Activated CD8-positive, alpha-beta memory T cell treated with anti-CD3 and anti-CD28 coated beads, Interleukin-2, amount 50 U/mL, for 24 hours (primary cell): Measurements from ENCODE around the gene ARFIP2.

Source experiments
- DNase-seq: peaks from one replicate; pipeline ENCODE4 v3.0.0-alpha.2; 2020; ENCODE audit errors: extremely low read depth

ARFIP2 gene

GRCh38 chr11:6443269-6444003, 37.7 kb downstream of the ARFIP2 start:
- no peak for DNase-seq

- no peak for DNase-seq
These were observed 38.7 kb downstream of the ARFIP2 start for GRCh38 chr11:6442441-6442840.

- DNase-seq = no peak
These were observed 40.2 kb downstream of the ARFIP2 start, which contains the start of gene HPX for GRCh38 chr11:6440906-6441358. Gene HPX, minus strand, starts transcription at chr11:6440987. Its CDS starts 24 bp downstream, at chr11:6440963.

DNA sequence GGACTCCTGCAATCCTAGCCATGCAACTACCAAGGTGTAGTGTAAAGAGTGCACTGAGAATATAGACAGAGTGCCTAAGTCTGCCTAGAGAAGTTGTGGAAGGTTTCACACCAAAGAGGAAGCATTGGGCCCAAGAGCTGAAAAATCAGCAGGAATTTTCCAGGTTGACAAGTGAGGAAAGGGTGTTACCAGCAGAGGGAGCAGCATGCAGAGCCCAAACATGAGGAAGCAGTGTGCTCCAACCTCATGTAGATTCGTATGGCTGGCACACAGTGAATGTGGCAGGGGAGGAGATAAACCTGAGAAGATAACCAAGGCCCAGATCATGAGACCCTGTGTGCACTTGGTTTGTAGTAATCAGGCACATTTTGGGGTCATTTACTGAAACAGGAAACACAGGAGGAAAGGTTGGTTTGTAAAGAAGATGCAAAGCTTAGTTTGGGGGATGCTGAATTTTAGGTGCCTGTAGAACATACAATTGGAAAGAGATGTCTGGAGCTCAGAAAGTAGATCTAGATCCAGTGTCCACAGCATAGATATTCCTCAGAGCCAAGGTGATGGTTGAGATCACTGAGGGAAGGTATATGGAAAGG, 42.1 kb downstream of the ARFIP2 start:
- DNase-seq = no peak

GRCh38 chr11:6437993-6438392, 43.1 kb downstream of the ARFIP2 start:
- no peak for DNase-seq

DNA sequence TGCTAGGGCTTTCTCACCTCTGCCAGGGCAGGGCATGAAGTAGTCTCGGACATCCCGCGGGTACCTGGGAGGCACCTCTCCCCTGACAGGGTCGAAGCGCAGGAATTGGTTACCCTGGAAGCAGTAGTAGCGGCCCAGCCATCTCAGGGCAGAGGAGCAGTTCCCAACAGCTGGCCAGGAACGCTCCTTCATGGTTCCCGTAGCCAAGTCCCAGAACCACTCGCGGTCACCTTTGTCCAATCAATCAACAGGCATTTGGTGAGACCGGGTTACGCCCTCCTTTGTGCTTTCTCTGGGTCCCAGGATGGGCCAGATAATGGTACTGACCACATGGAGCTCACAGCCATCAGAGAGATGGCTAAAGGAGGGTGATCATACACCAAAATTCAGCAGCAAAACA, 43.7 kb downstream of the ARFIP2 start:
- DNase-seq = no peak

DNA sequence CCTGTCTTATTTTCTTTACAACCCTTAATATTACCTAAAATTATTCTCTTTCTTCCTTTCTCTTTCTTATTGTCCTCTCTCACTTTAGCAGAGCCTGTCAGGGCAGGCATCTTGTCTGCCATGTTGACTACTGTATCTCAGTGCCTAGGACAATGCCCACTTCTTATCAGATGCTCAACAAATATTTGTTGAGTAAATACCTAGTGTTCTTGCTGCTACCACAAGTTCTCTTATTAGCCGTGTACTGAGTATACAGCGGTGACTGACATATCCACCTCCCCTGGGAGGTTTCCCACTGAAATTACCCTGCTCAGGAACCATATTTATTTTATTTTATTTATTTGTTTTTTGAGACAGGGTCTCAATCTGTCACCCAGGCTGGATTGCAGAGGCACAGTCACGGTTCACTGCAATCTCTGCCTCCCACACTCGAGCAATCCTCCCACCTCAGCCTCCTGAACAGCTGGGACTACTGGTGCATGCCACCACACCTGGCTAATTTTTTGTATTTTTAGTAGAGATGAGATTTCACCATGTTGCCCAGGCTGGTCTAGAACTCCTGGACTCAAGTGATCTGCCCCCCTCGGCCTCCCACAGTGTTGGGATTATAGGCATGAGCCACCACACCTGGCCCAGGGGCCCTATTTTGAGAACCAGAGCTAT, 47.0 kb downstream of the ARFIP2 start:
- no peak for DNase-seq

GRCh38 chr11:6431861-6432260, 49.3 kb downstream of the ARFIP2 start:
- DNase-seq = no peak

- DNase-seq = no peak
These were observed 53.6 kb downstream of the ARFIP2 start for GRCh38 chr11:6427516-6427915.
